Gastroesophageal sphincter (tissue), 3 donors: ENCODE results near the gene KCNIP4.

ENCODE experiments used
- POLR2A ChIP-seq, 2 donors: fragments of 450-650 bp; IDR thresholded peaks; one replicate each; pipeline ENCODE4 v1.6.1; 2017; ENCODE audit warnings: antibody characterized with exemption in 2 of 2, mild to moderate bottlenecking in 2 of 2, moderate library complexity in 1 of 2
- POLR2AphosphoS5 ChIP-seq: sonication (generic); formaldehyde crosslinking; IDR thresholded peaks from one replicate; pipeline ENCODE4 v1.6.1; 2017; ENCODE audit warnings: antibody characterized with exemption
- TF ChIP-seq, protein P1 (sequence below), 4 experiments: fragments of 200-600 bp in 2 of 4; fragments of 450-650 bp in 2 of 4; sonication (generic) in 1 of 4; IDR thresholded peaks; one replicate each; pipeline ENCODE4 v1.5.1; 2017 to 2019; ENCODE audit warnings: antibody characterized with exemption in 4 of 4, mild to moderate bottlenecking in 2 of 4, moderate library complexity in 2 of 4

- TF ChIP-seq, protein P1, sequence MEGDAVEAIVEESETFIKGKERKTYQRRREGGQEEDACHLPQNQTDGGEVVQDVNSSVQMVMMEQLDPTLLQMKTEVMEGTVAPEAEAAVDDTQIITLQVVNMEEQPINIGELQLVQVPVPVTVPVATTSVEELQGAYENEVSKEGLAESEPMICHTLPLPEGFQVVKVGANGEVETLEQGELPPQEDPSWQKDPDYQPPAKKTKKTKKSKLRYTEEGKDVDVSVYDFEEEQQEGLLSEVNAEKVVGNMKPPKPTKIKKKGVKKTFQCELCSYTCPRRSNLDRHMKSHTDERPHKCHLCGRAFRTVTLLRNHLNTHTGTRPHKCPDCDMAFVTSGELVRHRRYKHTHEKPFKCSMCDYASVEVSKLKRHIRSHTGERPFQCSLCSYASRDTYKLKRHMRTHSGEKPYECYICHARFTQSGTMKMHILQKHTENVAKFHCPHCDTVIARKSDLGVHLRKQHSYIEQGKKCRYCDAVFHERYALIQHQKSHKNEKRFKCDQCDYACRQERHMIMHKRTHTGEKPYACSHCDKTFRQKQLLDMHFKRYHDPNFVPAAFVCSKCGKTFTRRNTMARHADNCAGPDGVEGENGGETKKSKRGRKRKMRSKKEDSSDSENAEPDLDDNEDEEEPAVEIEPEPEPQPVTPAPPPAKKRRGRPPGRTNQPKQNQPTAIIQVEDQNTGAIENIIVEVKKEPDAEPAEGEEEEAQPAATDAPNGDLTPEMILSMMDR (IDR thresholded peaks at IDR 0.05), result no peak
- TF ChIP-seq POLR2A (IDR thresholded peaks at IDR 0.05), result no peak
- TF ChIP-seq POLR2AphosphoS5, result no peak
Measured at GRCh38 chr4:21376176-21376575, 572.4 kb downstream of the KCNIP4 start.
